GM21786 (cell line): ENCODE measurements around the gene ZNF532.

ENCODE experiments used
- ATAC-seq: cut with Tn5 transposase; IDR thresholded peaks from one replicate; pipeline ENCODE4 v1.9.1; 2021; ENCODE audit not compliant: unreplicated experiment

Gene ZNF532

GRCh38 chr18:58975781-58976180 lies 111.1 kb downstream of the ZNF532 start:
- ATAC-seq, result no peak

GRCh38 chr18:58977223-58977622 lies 112.5 kb downstream of the ZNF532 start:
- ATAC-seq, result no peak

- ATAC-seq, result no peak
These were observed 113.1 kb downstream of the ZNF532 start for GRCh38 chr18:58977801-58978200.

- no peak for ATAC-seq
These were observed 114.2 kb downstream of the ZNF532 start for GRCh38 chr18:58978916-58979315.

- no peak for ATAC-seq
These were observed 114.9 kb downstream of the ZNF532 start for GRCh38 chr18:58979615-58980014.

GRCh38 chr18:58980991-58981390 lies 116.3 kb downstream of the ZNF532 start:
- ATAC-seq, result no peak

- no peak for ATAC-seq
These were observed 118.8 kb downstream of the ZNF532 start for GRCh38 chr18:58983260-58984155.

GRCh38 chr18:58988600-58988999 lies 123.9 kb downstream of the ZNF532 start:
- no peak for ATAC-seq

GRCh38 chr18:58989184-58989759 lies 124.6 kb downstream of the ZNF532 start:
- no peak for ATAC-seq

GRCh38 chr18:58990720-58991119 lies 126.0 kb downstream of the ZNF532 start:
- ATAC-seq, result no peak

GRCh38 chr18:58991167-58991798 lies 126.6 kb downstream of the ZNF532 start:
- peak; percentile 86 for ATAC-seq

GRCh38 chr18:58992301-58993231 lies 127.9 kb downstream of the ZNF532 start:
- no peak for ATAC-seq

- ATAC-seq, result no peak
These were observed 128.6 kb downstream of the ZNF532 start for GRCh38 chr18:58993260-58993659.

- no peak for ATAC-seq
These were observed 131.0 kb downstream of the ZNF532 start for GRCh38 chr18:58995663-58996062.

- no peak for ATAC-seq
These were observed 131.5 kb downstream of the ZNF532 start for GRCh38 chr18:58996131-58996641.

- no peak for ATAC-seq
These were observed 132.0 kb downstream of the ZNF532 start for GRCh38 chr18:58996696-58997095.

GRCh38 chr18:58997811-58998337 lies 133.2 kb downstream of the ZNF532 start:
- ATAC-seq, result no peak

- ATAC-seq, result peak; percentile 76
These were observed 133.9 kb downstream of the ZNF532 start for GRCh38 chr18:58998401-58999203.

- ATAC-seq, result no peak
These were observed 136.5 kb downstream of the ZNF532 start for GRCh38 chr18:59001166-59001565.

GRCh38 chr18:59001721-59002120 lies 137.0 kb downstream of the ZNF532 start:
- no peak for ATAC-seq
